Parathyroid adenoma (tissue), 2 donors: Measurements from ENCODE around the gene KRTDAP.

Source experiments
- H2AFZ ChIP-seq: fragments of 300-600 bp; sonication (generic); one replicate; pipeline ENCODE4 v1.7.0; 2017; ENCODE audit warnings: antibody characterized with exemption, mild to moderate bottlenecking
- H3K27ac ChIP-seq: fragments of 300-600 bp; sonication (generic); one replicate; pipeline ENCODE4 v1.7.0; 2017
- H3K27me3 ChIP-seq: fragments of 300-600 bp; sonication (generic); one replicate; pipeline ENCODE4 v1.7.0; 2017; ENCODE audit warnings: low read length; ENCODE audit not compliant: control insufficient read depth, insufficient read depth
- H3K36me3 ChIP-seq: fragments of 300-600 bp; sonication (generic); one replicate; pipeline ENCODE4 v1.7.0; 2017; ENCODE audit warnings: low read length; ENCODE audit not compliant: control insufficient read depth, insufficient read depth
- H3K4me1 ChIP-seq: fragments of 300-600 bp; sonication (generic); one replicate; pipeline ENCODE4 v1.7.0; 2017; ENCODE audit warnings: control low read depth
- H3K4me2 ChIP-seq: fragments of 300-600 bp; sonication (generic); one replicate; pipeline ENCODE4 v1.7.0; 2017; ENCODE audit warnings: low read length
- H3K4me3 ChIP-seq: fragments of 300-600 bp; sonication (generic); one replicate; pipeline ENCODE4 v1.7.0; 2017; ENCODE audit warnings: low read depth, low read length
- H3K79me2 ChIP-seq: fragments of 300-600 bp; sonication (generic); one replicate; pipeline ENCODE4 v1.7.0; 2017; ENCODE audit warnings: control low read depth
- H3K9ac ChIP-seq: fragments of 300-600 bp; sonication (generic); one replicate; pipeline ENCODE4 v1.7.0; 2017; ENCODE audit warnings: mild to moderate bottlenecking
- H3K9me3 ChIP-seq: fragments of 300-600 bp; sonication (generic); one replicate; pipeline ENCODE4 v1.7.0; 2017; ENCODE audit warnings: low read length; ENCODE audit not compliant: control insufficient read depth
- CTCF ChIP-seq: fragments of 300-600 bp; sonication (generic); IDR thresholded peaks from one replicate; pipeline ENCODE4 v1.7.0; 2017; ENCODE audit warnings: antibody characterized with exemption, mild to moderate bottlenecking
- donor health status: primary hyperparathyroidism.

The KRTDAP gene

GRCh38 chr19:35459414-35460082 lies 30.7 kb downstream of the KRTDAP start:
- peaks cover 19% of the 10 kb centered on the region for H3K4me1 ChIP-seq
- peak overlapping the region; percentile 8 for H3K4me2 ChIP-seq
- H3K9ac ChIP-seq: no peak overlapping the region
- H3K27me3 ChIP-seq: no peaks in the 10 kb centered on the region
- no peaks in the 10 kb centered on the region for H3K36me3 ChIP-seq
- no peak overlapping the region for H3K4me3 ChIP-seq
- no peak for TF ChIP-seq CTCF
- H2AFZ ChIP-seq: no peak overlapping the region
- H3K27ac ChIP-seq: no peak overlapping the region
- H3K79me2 ChIP-seq: no peaks in the 10 kb centered on the region
- no peaks in the 10 kb centered on the region for H3K9me3 ChIP-seq

GRCh38 chr19:35458731-35459391 lies 31.4 kb downstream of the KRTDAP start:
- H3K4me3 ChIP-seq: no peak overlapping the region
- no peaks in the 10 kb centered on the region for H3K27me3 ChIP-seq
- H2AFZ ChIP-seq: no peak overlapping the region
- H3K9ac ChIP-seq: no peak overlapping the region
- H3K9me3 ChIP-seq: no peaks in the 10 kb centered on the region
- H3K79me2 ChIP-seq: no peaks in the 10 kb centered on the region
- H3K36me3 ChIP-seq: no peaks in the 10 kb centered on the region
- H3K4me2 ChIP-seq: no peak overlapping the region
- TF ChIP-seq CTCF: no peak
- H3K4me1 ChIP-seq: peaks cover 22% of the 10 kb centered on the region
- H3K27ac ChIP-seq: peak overlapping the region; percentile 43

GRCh38 chr19:35458192-35458591 lies 32.1 kb downstream of the KRTDAP start:
- H3K27me3 ChIP-seq: no peaks in the 10 kb centered on the region
- H3K4me1 ChIP-seq: peaks cover 22% of the 10 kb centered on the region
- H3K27ac ChIP-seq: no peak overlapping the region
- H2AFZ ChIP-seq: no peak overlapping the region
- H3K4me2 ChIP-seq: no peak overlapping the region
- H3K9ac ChIP-seq: no peak overlapping the region
- no peaks in the 10 kb centered on the region for H3K9me3 ChIP-seq
- H3K79me2 ChIP-seq: no peaks in the 10 kb centered on the region
- TF ChIP-seq CTCF: no peak
- no peaks in the 10 kb centered on the region for H3K36me3 ChIP-seq
- no peak overlapping the region for H3K4me3 ChIP-seq

GRCh38 chr19:35457173-35457572 lies 33.1 kb downstream of the KRTDAP start:
- Histone ChIP-seq H3K79me2 (no peaks in the 10 kb centered on the region), H3K4me2 (no peak overlapping the region), H3K9ac (no peak overlapping the region), H3K27me3 (no peaks in the 10 kb centered on the region), H3K4me3 (no peak overlapping the region), H2AFZ (no peak overlapping the region), H3K4me1 (peaks cover 22% of the 10 kb centered on the region), H3K36me3 (no peaks in the 10 kb centered on the region), H3K27ac (no peak overlapping the region), H3K9me3 (no peaks in the 10 kb centered on the region)
- TF ChIP-seq CTCF: no peak
